Measurements from ENCODE around the gene PTGFRN.

Gene PTGFRN

GRCh38 chr1:116945421-116945820, 35.7 kb downstream of the PTGFRN start:
- no peak overlapping the region for H3K4me3 ChIP-seq (ENCODE audit: low read length)
- peaks cover 14% of the 10 kb centered on the region; the same call in 1 of the 2 replicates for H3K27me3 ChIP-seq (ENCODE audit: low read depth, low read length)
- TF ChIP-seq CTCF (IDR thresholded peaks at IDR 0.05; ENCODE audit: low read depth, low read length) (no peak), EZH2phosphoT487 (IDR thresholded peaks at IDR 0.05; ENCODE audit: low read depth) (no peak)
- H3K4me2 ChIP-seq (ENCODE audit: low read length): no peak overlapping the region
- H3K27ac ChIP-seq (ENCODE audit: low read length): no peak overlapping the region
- H3K9ac ChIP-seq (ENCODE audit: low read length): no peak overlapping the region
- H3K9me3 ChIP-seq (ENCODE audit: insufficient read depth, low read length): no peaks in the 10 kb centered on the region
- H3K79me2 ChIP-seq (ENCODE audit: low read length): no peaks in the 10 kb centered on the region
- H3K4me1 ChIP-seq (ENCODE audit: low read length): no peaks in the 10 kb centered on the region
- no peak overlapping the region for H2AFZ ChIP-seq (ENCODE audit: low read depth, low read length)
- H4K20me1 ChIP-seq (ENCODE audit: insufficient read depth, low read length): no peaks in the 10 kb centered on the region
- H3K36me3 ChIP-seq (replicated peaks; ENCODE audit: low read depth, low read length): no peaks in the 10 kb centered on the region

GRCh38 chr1:116945996-116946395, 36.3 kb downstream of the PTGFRN start:
- TF ChIP-seq EZH2phosphoT487 (IDR thresholded peaks at IDR 0.05; ENCODE audit: low read depth) (no peak), CTCF (IDR thresholded peaks at IDR 0.05; ENCODE audit: low read depth, low read length) (no peak)
- Histone ChIP-seq H3K27ac (ENCODE audit: low read length) (no peak overlapping the region), H3K4me3 (ENCODE audit: low read length) (no peak overlapping the region), H4K20me1 (ENCODE audit: insufficient read depth, low read length) (no peaks in the 10 kb centered on the region), H3K36me3 (replicated peaks; ENCODE audit: low read depth, low read length) (no peaks in the 10 kb centered on the region), H2AFZ (ENCODE audit: low read depth, low read length) (no peak overlapping the region), H3K4me1 (ENCODE audit: low read length) (no peaks in the 10 kb centered on the region), H3K4me2 (ENCODE audit: low read length) (no peak overlapping the region), H3K27me3 (ENCODE audit: low read depth, low read length) (peaks cover 15% of the 10 kb centered on the region; the same call in 1 of the 2 replicates), H3K9ac (ENCODE audit: low read length) (no peak overlapping the region), H3K9me3 (ENCODE audit: insufficient read depth, low read length) (no peaks in the 10 kb centered on the region), H3K79me2 (ENCODE audit: low read length) (no peaks in the 10 kb centered on the region)

- TF ChIP-seq CTCF (IDR thresholded peaks at IDR 0.05; ENCODE audit: low read depth, low read length) (no peak), EZH2phosphoT487 (IDR thresholded peaks at IDR 0.05; ENCODE audit: low read depth) (no peak)
- Histone ChIP-seq H3K4me1 (ENCODE audit: low read length) (no peaks in the 10 kb centered on the region), H3K79me2 (ENCODE audit: low read length) (no peaks in the 10 kb centered on the region), H3K27ac (ENCODE audit: low read length) (no peak overlapping the region), H3K4me3 (ENCODE audit: low read length) (no peak overlapping the region), H3K4me2 (ENCODE audit: low read length) (no peak overlapping the region), H3K9me3 (ENCODE audit: insufficient read depth, low read length) (no peaks in the 10 kb centered on the region), H4K20me1 (ENCODE audit: insufficient read depth, low read length) (no peaks in the 10 kb centered on the region), H2AFZ (ENCODE audit: low read depth, low read length) (no peak overlapping the region), H3K27me3 (ENCODE audit: low read depth, low read length) (peaks cover 18% of the 10 kb centered on the region; the same call in 1 of the 2 replicates), H3K9ac (ENCODE audit: low read length) (no peak overlapping the region), H3K36me3 (replicated peaks; ENCODE audit: low read depth, low read length) (no peaks in the 10 kb centered on the region)
Measured at GRCh38 chr1:116947092-116947860, 37.6 kb downstream of the PTGFRN start.

GRCh38 chr1:116948046-116948445, 38.3 kb downstream of the PTGFRN start:
- TF ChIP-seq CTCF (IDR thresholded peaks at IDR 0.05; ENCODE audit: low read depth, low read length) (no peak), EZH2phosphoT487 (IDR thresholded peaks at IDR 0.05; ENCODE audit: low read depth) (no peak)
- Histone ChIP-seq H3K79me2 (ENCODE audit: low read length) (no peaks in the 10 kb centered on the region), H3K4me3 (ENCODE audit: low read length) (no peak overlapping the region), H3K36me3 (replicated peaks; ENCODE audit: low read depth, low read length) (no peaks in the 10 kb centered on the region), H3K4me2 (ENCODE audit: low read length) (no peak overlapping the region), H4K20me1 (ENCODE audit: insufficient read depth, low read length) (no peaks in the 10 kb centered on the region), H3K27ac (ENCODE audit: low read length) (no peak overlapping the region), H3K4me1 (ENCODE audit: low read length) (no peaks in the 10 kb centered on the region), H2AFZ (ENCODE audit: low read depth, low read length) (no peak overlapping the region), H3K9me3 (ENCODE audit: insufficient read depth, low read length) (no peaks in the 10 kb centered on the region), H3K27me3 (ENCODE audit: low read depth, low read length) (peaks cover 18% of the 10 kb centered on the region; the same call in 1 of the 2 replicates), H3K9ac (ENCODE audit: low read length) (no peak overlapping the region)
